Prostate gland (tissue), 2 donors: Measurements from ENCODE around the gene RFX2.

Experiments
- POLR2A ChIP-seq: fragments of 450-650 bp; IDR thresholded peaks from one replicate; pipeline ENCODE4 v1.6.1; 2016; ENCODE audit warnings: antibody characterized with exemption, mild to moderate bottlenecking
- POLR2AphosphoS5 ChIP-seq: sonication (generic); formaldehyde crosslinking; IDR thresholded peaks from one replicate; pipeline ENCODE4 v1.6.1; 2017; ENCODE audit warnings: antibody characterized with exemption
- TF ChIP-seq, protein P1 (sequence below), 4 experiments: fragments of 200-600 bp in 2 of 4; fragments of 450-650 bp in 2 of 4; sonication (generic) in 2 of 4; IDR thresholded peaks; 1 replicate in 3 of 4; 2 replicates in 1 of 4; pipeline ENCODE4 v1.5.1; 2016 to 2019; ENCODE audit warnings: antibody characterized with exemption in 4 of 4, mild to moderate bottlenecking in 2 of 4, moderate library complexity in 2 of 4

DNA sequence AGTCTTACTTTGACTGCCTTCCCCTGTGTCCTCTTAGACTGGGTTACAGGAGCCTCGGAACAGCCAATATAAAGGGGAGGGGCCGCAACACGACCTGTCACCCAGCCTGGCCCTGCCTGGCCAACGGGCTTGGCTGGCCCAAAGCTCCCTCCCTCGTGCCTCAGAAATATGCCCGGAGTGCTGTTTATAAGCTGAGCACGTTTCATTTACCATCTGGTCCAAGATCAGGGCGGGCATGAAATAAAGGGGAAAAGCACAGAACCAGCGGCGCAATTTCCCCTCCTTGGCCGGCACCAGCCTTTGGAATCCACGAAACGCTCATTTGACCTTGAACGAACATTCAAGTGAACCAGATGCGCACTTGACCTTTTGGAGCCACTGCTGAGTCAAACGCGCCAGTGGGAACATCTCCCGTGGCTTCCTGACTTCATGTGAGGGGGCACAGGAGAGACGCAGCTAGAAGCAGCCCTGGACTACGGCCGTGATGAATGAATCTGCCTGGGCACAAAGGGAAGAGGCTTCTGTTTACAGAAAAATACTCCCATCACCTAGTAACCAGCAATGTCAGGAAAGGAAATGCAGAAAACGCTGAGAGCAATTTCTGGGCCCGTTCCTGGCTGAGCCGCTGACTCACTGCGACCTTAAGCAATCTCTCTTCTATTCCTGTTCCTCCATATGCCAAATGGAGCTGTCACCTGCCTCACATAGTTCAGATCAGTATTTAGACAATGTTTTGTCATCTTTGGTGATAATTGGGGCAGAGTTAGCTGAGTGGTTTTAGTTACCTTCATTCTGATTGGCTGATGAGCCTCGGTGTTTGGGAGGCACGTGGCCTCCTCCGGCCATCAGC, 53.3 kb downstream of the RFX2 start:
- TF ChIP-seq POLR2A (no peak), POLR2AphosphoS5 (peak; percentile 77)
- TF ChIP-seq, protein P1, sequence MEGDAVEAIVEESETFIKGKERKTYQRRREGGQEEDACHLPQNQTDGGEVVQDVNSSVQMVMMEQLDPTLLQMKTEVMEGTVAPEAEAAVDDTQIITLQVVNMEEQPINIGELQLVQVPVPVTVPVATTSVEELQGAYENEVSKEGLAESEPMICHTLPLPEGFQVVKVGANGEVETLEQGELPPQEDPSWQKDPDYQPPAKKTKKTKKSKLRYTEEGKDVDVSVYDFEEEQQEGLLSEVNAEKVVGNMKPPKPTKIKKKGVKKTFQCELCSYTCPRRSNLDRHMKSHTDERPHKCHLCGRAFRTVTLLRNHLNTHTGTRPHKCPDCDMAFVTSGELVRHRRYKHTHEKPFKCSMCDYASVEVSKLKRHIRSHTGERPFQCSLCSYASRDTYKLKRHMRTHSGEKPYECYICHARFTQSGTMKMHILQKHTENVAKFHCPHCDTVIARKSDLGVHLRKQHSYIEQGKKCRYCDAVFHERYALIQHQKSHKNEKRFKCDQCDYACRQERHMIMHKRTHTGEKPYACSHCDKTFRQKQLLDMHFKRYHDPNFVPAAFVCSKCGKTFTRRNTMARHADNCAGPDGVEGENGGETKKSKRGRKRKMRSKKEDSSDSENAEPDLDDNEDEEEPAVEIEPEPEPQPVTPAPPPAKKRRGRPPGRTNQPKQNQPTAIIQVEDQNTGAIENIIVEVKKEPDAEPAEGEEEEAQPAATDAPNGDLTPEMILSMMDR (IDR thresholded peaks at IDR 0.05): no peak
